ENCODE results near the gene PAXX.
"Not testable (repeated sequence)": the region's sequence is repeated elsewhere in the genome, so short reads cannot be mapped to it uniquely, and the experiment has no call there.

Gene PAXX

DNA sequence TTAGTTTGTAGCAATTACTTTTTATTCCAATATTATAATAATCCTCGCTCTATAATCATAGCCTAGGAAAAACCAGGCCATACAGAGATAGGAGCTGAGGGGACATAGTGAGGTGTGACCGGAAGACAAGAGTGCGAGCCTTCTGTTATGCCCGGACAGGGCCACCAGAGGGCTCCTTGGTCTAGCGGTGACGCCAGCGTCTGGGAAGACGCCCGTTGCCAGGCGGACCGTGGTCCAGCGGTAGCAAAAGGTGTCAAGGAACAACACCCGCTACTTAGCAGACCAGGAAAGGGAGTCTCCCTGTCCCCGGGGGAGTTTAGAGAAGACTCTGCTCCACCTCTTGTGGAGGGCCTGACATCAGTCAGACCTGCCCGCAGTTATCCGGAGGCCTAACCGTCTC, 12.1 kb downstream of the PAXX start:
- DNase-seq = not testable (repeated sequence)

DNA sequence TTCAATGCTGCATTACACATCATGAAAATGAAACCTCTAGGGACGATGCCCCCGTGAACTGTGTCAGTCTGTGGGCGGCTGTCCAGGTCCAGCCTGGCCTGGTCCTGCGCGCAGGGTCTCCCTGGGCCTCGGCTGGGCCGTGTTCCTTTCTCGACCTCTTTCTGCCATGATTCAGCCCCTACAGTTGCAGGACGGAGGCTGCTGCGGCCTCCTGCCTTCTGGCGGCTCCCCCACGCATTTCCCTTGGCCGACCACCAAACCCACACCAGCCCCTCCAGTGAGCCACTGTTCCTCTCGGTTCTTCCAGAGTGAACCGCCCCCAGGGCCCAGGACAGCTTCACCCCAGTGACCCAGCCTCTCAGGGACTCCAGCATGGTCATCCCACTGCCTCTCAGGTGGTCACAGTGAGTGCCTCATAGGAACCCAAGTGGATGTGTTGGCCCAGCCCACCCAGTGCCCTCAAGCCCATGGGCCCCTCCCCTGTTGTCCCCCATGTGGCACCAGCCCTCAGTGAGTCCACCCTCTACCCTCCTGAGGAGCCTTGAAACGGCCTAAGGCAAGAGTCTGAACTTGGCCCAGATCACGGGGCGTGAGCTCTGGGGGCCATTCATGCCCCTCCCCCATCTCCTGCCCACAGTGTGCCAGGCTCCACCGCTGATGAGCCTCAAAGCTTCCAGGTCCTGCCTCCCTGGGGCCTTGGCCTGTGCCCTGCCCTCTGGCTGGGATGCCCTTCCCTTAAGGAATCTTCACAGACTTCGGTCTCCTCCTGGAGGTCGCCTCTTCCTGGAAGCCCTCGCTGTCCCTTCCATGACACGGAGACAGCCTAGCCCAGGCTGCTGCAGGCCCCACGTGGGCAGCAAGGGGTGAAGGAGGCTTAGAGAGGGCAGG, 14.1 kb downstream of the PAXX start:
- no peak for DNase-seq

DNA sequence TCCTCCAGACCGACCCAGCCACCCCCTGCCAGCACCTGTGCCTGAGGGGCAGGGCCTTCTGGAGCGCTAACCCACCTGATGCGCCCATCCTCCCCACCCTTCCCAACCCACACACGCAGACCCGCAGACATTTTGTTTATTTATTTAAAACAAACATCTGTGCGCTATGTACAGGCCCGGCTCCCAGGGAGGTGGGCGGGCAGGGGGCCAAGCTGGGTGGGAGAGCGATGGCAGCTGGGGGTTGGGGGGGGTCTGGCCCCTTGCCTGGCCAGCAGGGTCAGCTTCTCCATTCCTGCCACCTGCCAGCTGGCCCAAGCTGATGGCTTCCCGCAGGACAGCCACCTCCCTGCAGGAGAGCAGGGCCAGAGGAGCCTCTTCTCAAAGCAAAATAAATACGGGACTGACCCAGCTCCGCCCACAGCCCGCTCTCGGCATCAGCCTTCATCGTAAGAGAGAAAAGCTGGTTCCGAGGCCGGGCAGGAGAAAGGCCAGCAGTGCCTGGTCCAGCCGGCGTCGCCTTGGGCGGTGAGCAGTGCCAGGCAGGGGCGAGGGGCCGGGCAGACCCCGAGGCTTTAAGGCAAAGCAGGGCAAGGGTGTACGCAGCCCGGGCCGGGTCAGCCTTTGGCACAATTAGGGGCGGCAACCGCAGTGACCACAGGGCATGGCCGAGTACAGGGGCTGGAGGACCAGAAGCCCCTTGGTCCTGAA, 15.0 kb downstream of the PAXX start:
- DNase-seq = no peak

DNA sequence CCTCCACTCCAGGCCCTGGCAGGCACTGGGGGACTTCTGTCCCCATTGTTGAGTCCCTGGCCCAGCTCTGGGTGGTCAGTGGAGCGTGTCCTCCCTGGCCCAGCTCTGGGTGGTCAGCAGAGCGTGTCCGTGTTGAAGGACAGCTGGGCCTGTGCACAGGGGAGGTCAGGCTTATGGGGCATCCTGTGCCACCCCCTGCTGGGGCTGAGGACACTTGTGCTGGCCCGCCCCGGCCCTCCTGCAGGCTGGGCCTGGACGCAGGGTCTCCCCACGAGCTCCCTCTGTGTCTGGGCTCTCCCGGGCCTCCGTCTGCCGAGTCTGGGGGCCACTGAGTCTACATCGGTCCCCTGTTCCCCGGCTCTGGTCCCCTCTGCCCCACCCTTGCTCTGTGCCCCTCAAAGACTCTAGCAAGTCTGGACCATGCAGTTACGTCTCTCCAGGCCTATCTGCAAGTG, 15.6 kb downstream of the PAXX start:
- DNase-seq = no peak

DNA sequence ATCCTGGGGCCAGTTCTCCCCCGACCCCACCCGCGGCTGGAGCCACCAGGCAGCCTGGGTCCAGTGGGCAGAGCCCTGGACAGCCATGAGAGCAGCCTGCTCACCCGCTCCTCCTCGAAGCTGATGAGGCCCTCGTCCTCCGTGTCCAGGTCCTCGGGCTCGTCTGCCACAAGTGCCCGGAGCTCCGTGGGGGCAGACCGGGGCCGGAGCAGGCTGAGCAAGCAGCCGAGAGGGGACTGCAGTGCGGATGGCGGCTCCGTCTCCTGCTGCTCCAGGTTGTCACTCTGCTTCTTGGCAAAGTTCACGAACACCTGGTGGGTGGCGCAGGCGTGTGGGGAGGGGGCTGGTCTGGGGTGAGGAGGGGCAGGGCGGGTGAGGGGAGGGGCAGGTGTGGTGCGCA, 16.1 kb downstream of the PAXX start:
- DNase-seq = no peak

DNA sequence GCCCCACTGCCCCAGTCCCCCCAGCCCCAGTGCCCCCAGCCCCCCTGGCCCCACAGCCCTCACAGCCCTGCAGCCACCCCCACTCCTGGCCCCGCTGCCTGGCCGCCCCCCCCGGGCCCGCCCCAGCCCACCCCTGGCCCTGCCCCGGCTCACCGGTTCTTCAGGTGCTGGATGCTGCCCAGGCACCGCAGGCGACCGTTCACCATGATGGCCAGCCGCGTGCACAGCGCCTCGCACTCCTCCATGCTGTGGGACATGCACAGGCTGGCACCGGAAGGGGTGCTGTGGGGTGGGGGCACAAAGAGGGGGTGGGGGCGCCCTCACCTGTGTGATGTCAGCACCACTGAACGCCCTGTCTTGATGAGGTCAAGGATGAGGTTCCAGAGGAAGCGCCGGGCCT, 17.0 kb downstream of the PAXX start:
- DNase-seq = no peak

DNA sequence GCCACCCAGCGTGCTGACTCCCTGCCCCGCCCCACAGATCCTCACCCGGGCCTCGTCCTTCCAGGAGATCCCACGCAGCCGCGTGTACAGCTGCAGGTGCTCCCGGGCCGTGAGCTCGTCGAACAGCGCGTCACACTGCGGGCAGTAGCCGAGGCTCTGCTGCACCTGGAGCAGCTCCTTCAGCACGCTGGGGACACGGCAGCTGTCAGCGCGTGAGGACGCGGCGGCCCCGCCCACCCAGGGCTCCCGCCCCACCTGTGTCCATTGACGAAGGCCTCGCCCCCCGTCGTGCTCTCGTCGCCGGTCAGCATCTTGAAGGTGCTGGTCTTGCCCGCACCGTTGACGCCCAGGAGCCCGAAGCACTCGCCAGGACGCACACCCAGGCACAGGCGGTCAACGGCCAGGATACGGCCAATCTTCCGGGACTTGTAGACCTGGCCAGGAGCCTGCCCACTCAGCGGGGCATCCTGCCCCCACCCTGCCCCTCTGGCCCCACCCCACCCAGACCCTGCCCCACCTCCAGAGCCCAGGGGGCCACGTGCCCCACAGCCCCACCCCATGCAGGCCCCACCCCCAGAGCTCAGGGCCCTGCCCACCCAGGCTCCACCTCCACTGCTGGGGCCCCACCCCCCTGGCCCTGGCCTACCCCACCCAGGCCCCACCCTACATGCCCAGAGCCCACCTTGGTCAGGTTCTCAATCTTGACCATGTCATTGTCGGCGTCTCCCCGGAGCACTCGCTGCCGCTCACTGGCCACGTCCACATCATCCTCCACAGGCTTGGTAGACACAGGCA, 17.9 kb downstream of the PAXX start:
- no peak for DNase-seq

DNA sequence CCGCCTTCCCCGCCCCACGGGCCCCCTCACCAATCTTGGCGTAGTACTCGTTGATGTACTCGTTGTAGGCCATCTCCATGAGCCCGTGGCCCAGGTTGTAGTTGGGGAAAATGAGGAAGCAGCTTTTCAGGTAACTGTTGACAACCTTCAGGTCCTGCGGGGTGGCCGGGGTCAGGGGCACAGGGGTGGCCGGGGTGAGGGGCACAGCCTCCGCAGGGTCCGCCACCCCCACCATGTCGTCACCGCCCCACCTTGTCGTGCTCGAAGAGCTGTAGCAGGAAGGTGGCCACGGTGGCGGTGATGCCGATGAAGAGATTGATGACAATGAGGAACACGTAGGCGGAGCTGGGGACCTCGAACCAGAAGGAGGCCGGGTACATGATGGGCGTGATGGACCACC, 18.9 kb downstream of the PAXX start:
- no peak for DNase-seq

DNA sequence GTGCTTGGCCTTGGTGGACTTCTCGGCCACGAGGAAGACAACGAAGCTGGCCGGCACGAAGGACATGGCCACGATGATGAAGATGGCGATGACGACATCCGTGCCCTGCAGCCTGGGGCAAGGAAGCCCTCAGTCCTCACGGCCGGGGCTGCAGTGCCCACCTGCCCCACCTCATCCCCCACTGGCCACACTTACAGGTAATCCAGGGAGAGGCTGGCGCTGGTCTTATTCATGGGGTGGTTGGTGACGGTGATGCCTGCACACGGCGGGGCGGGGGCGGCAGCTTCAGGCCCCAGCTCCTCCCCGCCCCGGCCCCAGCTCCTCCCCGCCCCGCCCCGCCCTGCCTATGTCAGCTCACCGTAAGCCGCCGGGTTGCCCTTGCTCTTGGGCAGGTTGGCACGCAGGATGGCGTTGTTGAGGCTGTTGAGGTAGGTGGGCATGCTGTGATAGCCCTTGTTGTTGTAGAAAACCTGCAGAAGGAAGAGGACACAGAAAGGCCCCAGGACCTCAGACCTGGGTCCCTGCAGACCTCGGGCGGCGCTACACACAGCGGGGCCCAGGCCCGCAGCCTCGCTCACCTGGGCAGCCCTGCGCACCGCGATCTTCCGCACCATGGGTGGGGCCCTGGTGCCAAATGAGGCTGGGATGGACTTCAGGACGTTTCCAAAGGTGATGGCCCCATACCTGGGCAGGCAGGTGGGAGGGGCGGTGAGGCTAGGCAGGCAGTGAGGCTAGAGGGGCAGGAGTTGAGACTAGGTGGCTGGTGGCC, 19.9 kb downstream of the PAXX start:
- no peak for DNase-seq

DNA sequence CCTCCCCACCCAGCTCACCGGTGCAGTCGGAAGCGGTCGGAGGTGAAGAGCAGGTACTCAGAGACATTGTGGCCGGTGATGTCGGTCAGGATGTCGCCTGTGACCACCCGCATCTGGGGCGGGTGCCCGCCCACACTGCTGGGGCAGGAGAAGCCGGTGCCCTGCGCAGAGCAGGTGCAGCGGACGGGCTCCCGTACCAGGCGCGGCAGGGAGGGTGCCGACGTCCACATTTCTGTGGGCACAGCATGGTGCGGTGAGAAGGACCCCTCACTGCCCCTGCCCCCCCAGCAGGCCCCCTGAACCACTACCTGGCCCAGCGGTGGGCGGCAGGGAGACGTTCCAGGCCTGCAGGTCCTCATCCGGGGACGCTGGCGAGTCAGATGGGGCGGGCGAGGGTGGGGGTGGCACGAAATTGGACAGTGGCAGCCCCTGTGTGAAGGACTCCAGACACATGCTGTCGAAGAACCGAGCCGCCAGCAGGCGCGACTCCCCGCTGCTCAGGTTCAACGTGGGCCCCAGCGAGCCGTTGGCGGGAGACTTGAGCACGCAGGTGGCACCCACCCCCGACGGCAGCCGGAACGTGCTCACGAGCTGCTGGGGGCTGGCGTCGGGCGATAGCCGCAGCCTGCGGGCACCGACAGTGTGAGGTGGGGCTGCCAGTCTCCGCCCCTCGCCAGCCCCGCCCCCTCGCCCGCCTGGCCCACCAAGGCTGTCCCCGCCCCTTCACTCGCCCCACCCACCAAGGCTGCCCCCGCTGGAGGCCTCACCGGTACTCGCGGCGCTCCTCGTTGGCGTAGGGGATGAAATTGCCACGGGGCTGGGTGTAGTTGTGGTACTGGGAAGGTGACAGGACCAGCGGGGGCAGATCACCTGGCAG, 20.7 kb downstream of the PAXX start:
- DNase-seq = no peak

DNA sequence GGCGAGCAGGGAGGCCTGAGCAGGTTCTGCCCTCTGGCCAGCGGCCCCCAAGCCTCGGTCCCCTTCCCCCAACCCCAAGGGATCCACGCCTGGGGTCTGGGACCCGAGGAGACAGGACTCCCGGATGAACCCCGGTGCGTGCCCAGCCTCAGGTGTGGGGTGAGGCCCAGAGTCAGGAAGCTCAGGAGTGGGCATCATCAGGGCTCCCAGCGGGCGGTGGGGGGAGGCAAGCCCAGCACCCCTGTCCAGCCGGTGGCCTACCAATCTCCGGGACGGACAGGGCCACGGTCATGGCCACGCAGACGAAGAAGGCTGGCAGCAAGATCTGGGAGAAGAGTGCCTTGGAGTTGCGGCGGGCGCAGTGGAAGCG, 21.3 kb downstream of the PAXX start:
- no peak for DNase-seq

DNA sequence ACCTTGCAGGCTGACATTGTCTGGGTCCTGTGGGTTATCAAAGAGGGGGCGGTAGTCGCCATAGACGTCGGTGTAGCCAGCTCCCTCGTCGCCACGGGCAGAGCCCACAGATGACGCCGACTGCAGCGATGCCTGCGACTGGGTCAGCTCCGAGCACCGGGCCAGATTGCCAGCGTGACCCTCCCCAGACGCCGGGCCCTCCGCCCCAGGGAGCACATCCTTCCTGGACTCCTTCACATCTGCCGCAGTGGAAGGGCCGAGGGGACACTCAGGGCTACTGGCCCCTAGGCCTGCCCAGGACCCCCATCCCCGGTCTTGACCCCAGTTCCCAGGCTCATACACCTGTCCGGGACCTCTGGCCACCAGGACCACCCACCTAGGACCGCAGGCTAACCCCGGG, 21.9 kb downstream of the PAXX start:
- no peak for DNase-seq

DNA sequence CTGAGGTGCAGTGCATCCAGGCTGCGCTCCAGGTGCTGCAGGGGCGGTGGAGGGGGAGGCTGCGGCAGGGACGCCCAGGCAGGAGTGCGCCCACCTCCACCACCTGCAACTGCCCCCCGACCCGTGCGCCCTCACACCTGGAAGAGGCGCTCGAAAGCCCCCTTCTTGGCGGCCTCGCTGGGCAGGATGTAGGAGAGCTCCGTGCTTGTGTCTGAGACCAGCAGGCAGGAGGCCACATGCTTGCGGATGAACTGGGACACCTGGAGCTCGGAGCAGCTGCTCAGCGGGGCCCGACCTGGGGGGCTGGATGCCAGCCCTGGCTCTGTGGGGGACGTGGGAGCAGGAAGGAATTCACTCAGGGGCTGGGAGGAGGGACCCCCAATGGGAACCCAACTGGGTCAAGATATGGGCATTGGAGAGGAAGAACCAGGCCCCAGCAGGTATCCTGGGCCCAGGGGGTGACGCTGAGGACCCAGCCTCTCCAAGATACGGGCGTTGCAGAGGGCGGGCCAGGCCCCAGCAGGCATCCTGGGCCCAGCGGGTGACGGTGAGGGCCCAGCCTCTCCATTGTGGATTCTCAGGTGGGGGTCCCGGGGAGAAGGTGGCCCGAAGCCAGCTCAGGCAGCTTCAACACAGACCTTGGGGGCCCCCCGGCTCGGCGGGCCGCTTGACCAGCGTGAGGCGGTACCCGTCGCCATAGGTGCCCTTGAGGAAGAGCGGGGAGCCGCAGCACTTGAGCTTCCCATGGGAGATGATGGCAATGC, 22.7 kb downstream of the PAXX start:
- DNase-seq = no peak

DNA sequence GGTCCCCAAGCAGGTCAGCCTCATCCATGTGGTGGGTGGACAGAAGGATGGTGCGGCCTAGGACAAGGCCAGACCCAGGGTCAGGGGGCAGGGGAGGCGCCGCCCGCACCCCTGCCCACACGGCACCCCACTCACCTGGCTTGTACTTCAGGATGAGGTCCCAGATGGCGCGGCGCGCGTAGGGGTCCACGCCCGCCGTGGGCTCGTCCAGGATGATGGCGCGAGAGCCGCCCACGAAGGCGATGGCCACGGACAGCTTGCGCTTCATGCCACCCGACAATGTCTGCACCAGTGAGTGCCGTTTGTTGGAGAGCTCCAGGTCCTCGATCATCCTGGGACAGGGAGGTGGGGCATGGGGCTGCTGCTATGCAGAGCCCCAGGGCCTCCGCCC, 23.3 kb downstream of the PAXX start:
- DNase-seq = no peak

DNA sequence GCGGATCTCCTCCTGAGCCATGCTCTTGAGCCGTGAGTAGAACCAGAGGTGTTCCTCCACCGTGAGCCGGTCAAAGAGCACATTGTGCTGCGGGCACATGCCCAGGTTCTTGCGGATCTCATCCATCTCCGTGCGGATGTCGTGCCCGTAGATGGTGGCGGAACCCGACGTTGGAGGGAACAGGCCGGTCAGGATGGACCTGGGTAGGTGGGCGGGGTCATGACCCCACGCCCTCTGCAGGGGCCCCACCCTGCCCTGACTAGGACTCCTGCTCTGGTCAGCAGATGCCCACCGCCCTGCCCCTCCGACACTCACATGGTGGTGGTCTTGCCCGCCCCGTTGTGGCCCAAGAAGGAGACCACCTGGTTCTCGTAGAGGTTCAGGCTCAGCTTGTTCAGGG, 23.8 kb downstream of the PAXX start:
- DNase-seq = no peak

DNA sequence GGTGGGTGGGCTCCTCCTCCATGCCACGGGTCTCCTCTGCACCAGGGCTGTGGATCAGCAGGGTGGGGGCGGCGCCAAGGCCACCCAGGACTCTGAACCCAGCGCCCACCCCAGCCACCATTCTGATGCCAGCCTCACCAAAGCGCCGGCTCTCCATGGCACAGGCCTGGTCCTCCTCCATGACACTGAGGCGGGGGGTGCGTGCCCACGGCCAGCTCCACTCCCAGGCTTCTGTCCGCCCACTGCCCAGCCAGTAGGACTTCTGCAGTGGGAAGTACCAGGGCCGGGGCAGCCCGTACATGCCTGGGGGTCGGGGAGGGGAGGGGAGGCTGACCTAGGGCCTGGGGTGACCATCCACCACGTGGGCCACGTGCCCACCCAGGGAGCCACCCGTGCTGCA, 24.2 kb downstream of the PAXX start:
- DNase-seq = no peak

DNA sequence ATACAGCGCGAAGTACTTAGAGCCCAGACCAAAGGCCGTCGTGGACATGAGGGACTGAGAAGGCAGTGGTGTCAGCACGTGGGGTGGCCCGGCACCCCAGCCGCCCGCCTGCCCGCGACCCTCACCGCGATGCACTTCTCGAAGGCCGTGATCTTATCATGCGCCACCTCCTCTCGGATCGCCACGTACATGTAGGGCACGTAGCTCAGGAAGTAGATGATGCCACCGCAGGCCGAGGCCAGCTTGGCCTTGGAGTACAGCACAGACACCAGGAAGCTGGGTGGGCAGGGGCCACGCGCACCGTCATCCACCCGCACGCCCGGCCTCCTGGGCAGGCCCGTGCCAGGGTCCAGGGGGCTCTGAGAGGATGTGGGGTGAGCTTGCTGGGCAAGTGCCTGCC, 24.8 kb downstream of the PAXX start:
- no peak for DNase-seq

DNA sequence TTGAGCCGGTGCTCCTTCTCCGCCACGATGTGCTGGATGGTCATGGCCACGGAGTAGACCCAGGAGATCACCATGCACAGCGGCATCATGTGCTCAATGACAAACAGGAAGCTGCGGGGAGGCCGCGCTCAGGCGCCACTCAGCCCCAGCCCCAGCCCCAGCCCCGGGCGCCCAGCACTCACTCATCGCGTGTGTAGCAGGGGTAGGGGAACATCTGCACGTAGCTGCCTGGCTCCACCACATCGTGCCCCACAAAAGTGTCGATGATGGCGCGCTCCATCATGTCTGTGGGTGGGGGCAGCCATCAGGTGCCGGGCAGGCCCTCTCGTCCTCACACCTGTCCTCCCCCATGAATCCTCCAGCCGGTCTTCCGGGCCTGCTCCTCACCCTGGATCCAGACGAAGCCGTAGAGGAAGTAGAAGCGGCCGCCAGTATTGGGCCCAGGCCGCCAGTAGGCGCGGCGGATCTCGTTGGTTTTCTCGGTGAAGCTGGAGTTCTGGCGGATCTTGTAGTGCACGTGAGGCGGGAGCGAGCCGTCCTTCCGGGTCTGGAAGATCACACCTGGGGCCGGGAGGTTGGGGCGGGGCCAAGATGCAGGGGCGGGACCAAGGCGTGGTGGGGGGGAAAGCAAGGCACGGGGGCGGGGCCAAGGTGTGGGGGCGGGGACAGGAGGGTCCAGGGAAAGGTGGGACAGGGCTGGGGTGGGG, 25.7 kb downstream of the PAXX start:
- no peak for DNase-seq

DNA sequence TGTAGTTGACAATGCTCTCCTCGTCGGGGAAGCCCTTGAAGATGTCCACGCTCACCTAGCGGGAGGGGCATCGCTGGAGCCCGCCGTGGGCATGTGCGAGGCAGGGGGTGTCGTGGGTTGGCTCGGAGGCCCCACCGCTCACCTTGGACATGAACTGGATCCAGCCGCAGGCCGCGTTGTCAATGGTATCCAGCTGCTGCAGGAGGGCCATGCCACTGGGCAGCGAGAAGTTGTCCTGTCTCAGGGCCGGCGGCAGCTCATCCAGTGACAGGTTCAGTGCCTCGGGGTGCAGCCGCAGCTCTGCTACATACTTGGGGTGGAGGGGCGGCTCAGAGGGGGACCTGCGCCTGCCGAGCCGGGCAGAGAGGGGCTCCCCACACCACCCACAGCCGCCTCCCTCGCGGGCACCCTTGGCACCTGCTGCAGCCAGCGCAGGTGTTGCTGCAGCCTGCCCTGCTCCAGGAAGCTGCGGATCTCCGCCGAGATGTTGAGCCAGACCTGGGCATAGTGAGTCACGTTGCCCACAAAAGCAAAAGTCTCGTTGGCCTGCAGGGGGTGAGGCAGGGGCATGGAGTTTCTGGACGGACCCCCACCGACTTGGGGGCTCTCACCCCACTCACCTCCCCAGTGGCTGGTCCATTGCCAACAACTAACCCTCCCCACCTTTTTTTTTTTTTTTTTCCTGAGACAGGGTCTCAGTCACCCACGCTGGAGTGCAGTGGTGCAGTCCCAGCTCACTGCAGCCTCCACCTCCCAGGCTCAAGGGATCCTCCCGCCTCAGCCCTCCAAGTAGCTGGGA, 26.7 kb downstream of the PAXX start:
- DNase-seq = no peak
